HCT116 (cell line): ENCODE measurements around the gene RPL34. TPM values are rescaled to one million over a fixed set of nuclear protein-coding genes. Genes with fewer than 3 reads are reported as not detected.

ENCODE experiments used
- ATAC-seq: fragments of 200-7000 bp; cut with Tn5 transposase; 2 replicates; pipeline ENCODE4 v1.9.1; 2020; ENCODE audit warnings: mild to moderate bottlenecking, moderate library complexity
- BruUV-seq: library from RNA; stranded (reverse); fragments of 400-500 nt; replicated peaks from 2 replicates; lab custom pipeline; 2021; lab: Mats Ljungman, UMichigan
- CTCF ChIA-PET: fragments of 300-600 bp; sonication (Branson Sonifier 250); formaldehyde crosslinking; loops from one replicate; lab custom pipeline; 2021; ENCODE audit warnings: antibody characterized with exemption; lab: Charles Lee
- POLR2A ChIA-PET: fragments of 300-600, 350-600 bp; sonication (Branson Sonifier 250); formaldehyde crosslinking; loops from one replicate; lab custom pipeline; 2021; ENCODE audit warnings: antibody characterized with exemption; lab: Charles Lee
- RAD21 ChIA-PET, 2 experiments: fragments of 300-600 bp; sonication (Branson Sonifier 250); formaldehyde crosslinking; loops; one replicate each; lab custom pipeline; 2023; ENCODE audit warnings: low total read pairs in 2 of 2; ENCODE audit not compliant: uncharacterized antibody in 2 of 2, unreplicated experiment in 2 of 2, low non-redundant PET in 1 of 2; lab: Charles Lee
- DNase-seq: peaks from one replicate; pipeline ENCODE4 v3.0.0-alpha.2; 2010; ENCODE audit warnings: low read depth, low spot score
- H2AFZ ChIP-seq: fragments of 200-600 bp; shearing (Covaris generic), sonication (generic); 2 replicates; pipeline ENCODE4 v1.6.1; 2017; ENCODE audit warnings: low read depth, mixed run types, mixed read lengths, antibody characterized with exemption, low read length; ENCODE audit not compliant: poor library complexity, severe bottlenecking
- H3K27ac ChIP-seq: 2 replicates; pipeline ENCODE4 v1.5.1; 2012; ENCODE audit warnings: low read depth, low read length
- H3K27me3 ChIP-seq: fragments of 200-600 bp; sonication (generic); 2 replicates; pipeline ENCODE4 v1.6.1; 2016; ENCODE audit warnings: mixed run types, low read length, mixed read lengths; ENCODE audit not compliant: insufficient read depth
- H3K36me3 ChIP-seq, 2 experiments: fragments of 200-500 bp in 1 of 2; fragments of 200-600 bp in 1 of 2; sonication (Bioruptor generic) in 1 of 2; sonication (generic) in 1 of 2; 2 replicates each; pipeline versions ENCODE4 v1.5.1 to v1.6.1; 2014 to 2016; ENCODE audit warnings: low read length in 2 of 2, inconsistent platforms in 1 of 2, mixed read lengths in 1 of 2, mixed run types in 1 of 2; ENCODE audit not compliant: insufficient read depth in 2 of 2, control insufficient read depth in 1 of 2
- H3K4me1 ChIP-seq, 2 experiments: fragments of 200-600 bp in 1 of 2; sonication (generic) in 1 of 2; 2 replicates each; pipeline versions ENCODE4 v1.5.1 to v1.6.1; 2012 to 2017; ENCODE audit warnings: low read length in 2 of 2, inconsistent platforms in 1 of 2, mild to moderate bottlenecking in 1 of 2, mixed read lengths in 1 of 2, mixed run types in 1 of 2, moderate library complexity in 1 of 2; ENCODE audit not compliant: insufficient read depth in 2 of 2, control insufficient read depth in 1 of 2
- H3K4me2 ChIP-seq: fragments of 200-600 bp; sonication (generic); 2 replicates; pipeline ENCODE4 v1.6.1; 2017; ENCODE audit warnings: mixed run types, low read length, mixed read lengths
- H3K4me3 ChIP-seq, 2 experiments: fragments of 200-600 bp in 1 of 2; sonication (generic) in 1 of 2; replicated peaks in 1 of 2; 2 replicates each; pipeline ENCODE4 v1.5.1; 2011 to 2016; ENCODE audit warnings: low read length in 2 of 2, control low read depth in 1 of 2, low read depth in 1 of 2, mild to moderate bottlenecking in 1 of 2, mixed read lengths in 1 of 2, mixed run types in 1 of 2
- H3K79me2 ChIP-seq: fragments of 200-600 bp; sonication (generic); 2 replicates; pipeline ENCODE4 v1.6.1; 2017; ENCODE audit warnings: mild to moderate bottlenecking, mixed run types, low read length, moderate library complexity, mixed read lengths; ENCODE audit not compliant: insufficient read depth
- H3K9ac ChIP-seq: fragments of 200-600 bp; sonication (generic); 2 replicates; pipeline ENCODE4 v1.6.1; 2016; ENCODE audit warnings: low read length, mixed read lengths
- H3K9me2 ChIP-seq: fragments of 200-600 bp; sonication (generic), shearing (Covaris generic); 2 replicates; pipeline ENCODE4 v1.6.1; 2017; ENCODE audit warnings: mixed run types, mild to moderate bottlenecking, moderate library complexity; ENCODE audit not compliant: insufficient read depth
- H3K9me3 ChIP-seq, 2 experiments: fragments of 200-500 bp in 1 of 2; fragments of 200-600 bp in 1 of 2; sonication (Bioruptor generic) in 1 of 2; sonication (generic) in 1 of 2; 2 replicates each; pipeline ENCODE4 v1.6.1; 2014 to 2017; ENCODE audit warnings: low read length in 2 of 2, mixed read lengths in 2 of 2, inconsistent platforms in 1 of 2, low read depth in 1 of 2, mild to moderate bottlenecking in 1 of 2, mixed run types in 1 of 2, moderate library complexity in 1 of 2; ENCODE audit not compliant: control insufficient read depth in 1 of 2, insufficient read depth in 1 of 2
- H4K20me1 ChIP-seq: fragments of 200-600 bp; sonication (generic), shearing (Covaris generic); 2 replicates; pipeline ENCODE4 v1.6.1; 2017; ENCODE audit warnings: mixed run types, mild to moderate bottlenecking, moderate library complexity; ENCODE audit not compliant: insufficient read depth
- ATF3 ChIP-seq: IDR thresholded peaks from 2 replicates; pipeline ENCODE4 v1.6.1; 2012
- CTCF ChIP-seq, 3 experiments: fragments of 200-600 bp in 1 of 3; sonication (generic) in 1 of 3; IDR thresholded peaks in 2 of 3; conservative IDR thresholded peaks in 1 of 3; 2 replicates each; pipeline ENCODE4 v1.5.1; 2012 to 2017; ENCODE audit warnings: low read depth in 2 of 3, low read length in 2 of 3, antibody characterized with exemption in 1 of 3, borderline replicate concordance in 1 of 3, control low read depth in 1 of 3, mild to moderate bottlenecking in 1 of 3, mixed read lengths in 1 of 3, mixed run types in 1 of 3, moderate library complexity in 1 of 3; ENCODE audit not compliant: insufficient read depth in 1 of 3
- EZH2 ChIP-seq: fragments of 200-600 bp; sonication (generic); IDR thresholded peaks from 2 replicates; pipeline ENCODE4 v1.6.1; 2017; ENCODE audit warnings: antibody characterized with exemption, mixed run types
- EZH2phosphoT487 ChIP-seq: fragments of 200-600 bp; IDR thresholded peaks from 2 replicates; pipeline ENCODE4 v1.6.1; 2018; ENCODE audit warnings: antibody characterized with exemption, borderline replicate concordance
- FOSL1 ChIP-seq: IDR thresholded peaks from 2 replicates; pipeline ENCODE4 v1.6.1; 2012; ENCODE audit warnings: low read depth
- JUND ChIP-seq: IDR thresholded peaks from 2 replicates; pipeline ENCODE4 v1.6.1; 2012
- POLR2AphosphoS5 ChIP-seq: IDR thresholded peaks from 2 replicates; pipeline ENCODE4 v1.6.1; 2011; ENCODE audit warnings: mild to moderate bottlenecking, low read depth, low read length, moderate library complexity
- RAD21 ChIP-seq: IDR thresholded peaks from 2 replicates; pipeline ENCODE4 v1.6.1; 2012; ENCODE audit warnings: low read depth, mild to moderate bottlenecking
- SP1 ChIP-seq: IDR thresholded peaks from 2 replicates; pipeline ENCODE4 v1.6.1; 2012; ENCODE audit warnings: low read depth
- SRF ChIP-seq: IDR thresholded peaks from 2 replicates; pipeline ENCODE4 v1.6.1; 2012; ENCODE audit warnings: low read depth
- YY1 ChIP-seq: IDR thresholded peaks from 2 replicates; pipeline ENCODE4 v1.6.1; 2011; ENCODE audit warnings: low read length, low read depth, moderate library complexity, mild to moderate bottlenecking; ENCODE audit not compliant: insufficient replicate concordance; ENCODE audit errors: extremely low read depth
- ZBTB33 ChIP-seq: IDR thresholded peaks from 2 replicates; pipeline ENCODE4 v1.6.1; 2011; ENCODE audit warnings: mild to moderate bottlenecking, low read length, moderate library complexity; ENCODE audit not compliant: insufficient replicate concordance; ENCODE audit errors: extremely low read depth
- ZNF274 ChIP-seq: fragments of 200-500 bp; sonication (Bioruptor generic); IDR thresholded peaks from 2 replicates; pipeline ENCODE4 v1.6.1; 2014; ENCODE audit warnings: mild to moderate bottlenecking, low read depth, low read length, inconsistent platforms
- intact Hi-C: fragments of 100-400 bp; cut with micrococcal nuclease; formaldehyde crosslinking; loops from 2 replicates; pipeline ENCODE4 v1.10.0; 2022
- total RNA-seq: library from RNA; stranded (reverse); gene quantifications from one replicate; pipeline ENCODE4 v1.2.1, GENCODE V29; 2021; ENCODE audit not compliant: unreplicated experiment

The RPL34 gene
- total RNA-seq, 1 experiment from 2014 or later: 1,359 TPM

- intact Hi-C loops: loop anchor here (5.0 kb wide), 1 partner anchor 621 kb away; no protein-coding TSS in a partner anchor
- no peak overlapping the region for H3K9ac ChIP-seq
- no peak for DNase-seq
- H2AFZ ChIP-seq: no peak overlapping the region
- peak; percentile 41 for TF ChIP-seq RAD21
- peak in 1 of 3 experiments; percentile 28; a peak in 1 of 6 replicates for TF ChIP-seq CTCF (IDR thresholded peaks at IDR 0.05 in 2 of 3, conservative IDR thresholded peaks at IDR 0.05 in 1 of 3; ENCODE audit: borderline replicate concordance in 1 of 3, insufficient read depth in 1 of 3, low read depth in 2 of 3, low read length in 2 of 3)
- TF ChIP-seq EZH2phosphoT487: no peak
- H3K36me3 ChIP-seq: peaks cover 8 to 13% of the 10 kb centered on the region in 2 experiments; a peak in 3 of 4 replicates
- H3K27me3 ChIP-seq: no peaks in the 10 kb centered on the region
- H3K79me2 ChIP-seq: no peaks in the 10 kb centered on the region
- 0 out of 2 replicates have a peak, but pooled peaks cover 3% of the 10 kb centered on the region for H4K20me1 ChIP-seq
- H3K9me2 ChIP-seq: no peaks in the 10 kb centered on the region
- BruUV-seq: no TSS peak
- ChIA-PET POLR2A (interaction anchor here (2.1 kb wide), 1 partner anchor 12 kb away, joined by 6 read pairs; the partner anchor contains the start of gene OSTC), CTCF (interaction anchor here (1.9 kb wide), 1 partner anchor 619 kb away, joined by 5 read pairs; no protein-coding TSS in a partner anchor), RAD21 (no interaction called here)
- H3K4me1 ChIP-seq: no peaks in the 10 kb centered on the region
- no peaks in the 10 kb centered on the region for H3K9me3 ChIP-seq
- H3K4me3 ChIP-seq: no peak overlapping the region
- no peak overlapping the region for H3K4me2 ChIP-seq
- H3K27ac ChIP-seq: no peak overlapping the region
- no peak for ATAC-seq
Measured at GRCh38 chr4:108637856-108638255, 17.5 kb downstream of the RPL34 start.

GRCh38 chr4:108644237-108644636 lies 23.9 kb downstream of the RPL34 start:
- Histone ChIP-seq H3K4me1 (no peaks in the 10 kb centered on the region), H3K27ac (no peak overlapping the region), H3K9ac (no peak overlapping the region), H2AFZ (no peak overlapping the region), H3K36me3 (no peaks in the 10 kb centered on the region), H3K79me2 (no peaks in the 10 kb centered on the region), H3K9me3 (no peaks in the 10 kb centered on the region), H3K27me3 (no peaks in the 10 kb centered on the region), H3K9me2 (no peaks in the 10 kb centered on the region), H3K4me3 (no peak overlapping the region), H3K4me2 (no peak overlapping the region), H4K20me1 (no peaks in the 10 kb centered on the region)
- no peak for DNase-seq
- TF ChIP-seq JUND (no peak), EZH2phosphoT487 (no peak), ZBTB33 (no peak), RAD21 (no peak), SRF (no peak), YY1 (no peak), POLR2AphosphoS5 (no peak), ATF3 (no peak), EZH2 (no peak), FOSL1 (no peak), SP1 (no peak), ZNF274 (no peak)
- ChIA-PET RAD21 (no interaction called here), CTCF (no interaction called here), POLR2A (interaction anchor here (1.2 kb wide), 1 partner anchor 23 kb away, joined by 4 read pairs; the partner anchor contains the start of gene RPL34)
- intact Hi-C loops: no loop called here
- no peak for ATAC-seq
- no TSS peak for BruUV-seq
